GF-D8 (cell line): ENCODE measurements around the gene ZDHHC11.
"Not testable (repeated sequence)": the region's sequence is repeated elsewhere in the genome, so short reads cannot be mapped to it uniquely, and the experiment has no call there.

Experiments
- DNase-seq: peaks from one replicate; lab custom pipeline; 2025; lab: John Stamatoyannopoulos, UW

Gene ZDHHC11

DNA sequence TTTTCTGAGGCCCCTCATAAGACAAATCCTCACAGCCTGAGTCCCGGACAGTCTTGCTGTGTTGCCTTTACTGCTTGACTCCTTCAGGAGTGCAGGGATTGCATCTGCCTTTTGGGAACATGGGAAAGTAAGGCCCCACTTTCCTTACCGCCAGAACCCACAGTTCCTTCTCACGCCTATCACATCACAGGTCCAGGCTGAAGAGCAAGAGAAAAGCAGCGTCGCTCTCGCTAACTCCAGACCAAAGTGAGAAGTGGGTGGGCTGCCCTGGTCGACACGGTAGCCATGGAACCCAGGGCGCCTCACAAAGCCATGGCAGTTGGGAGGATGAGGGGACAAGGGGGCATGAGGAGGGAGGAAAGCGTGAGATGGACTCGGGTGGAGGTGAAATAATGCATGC lies 7.9 kb upstream of the ZDHHC11 start:
- no peak for DNase-seq

DNA sequence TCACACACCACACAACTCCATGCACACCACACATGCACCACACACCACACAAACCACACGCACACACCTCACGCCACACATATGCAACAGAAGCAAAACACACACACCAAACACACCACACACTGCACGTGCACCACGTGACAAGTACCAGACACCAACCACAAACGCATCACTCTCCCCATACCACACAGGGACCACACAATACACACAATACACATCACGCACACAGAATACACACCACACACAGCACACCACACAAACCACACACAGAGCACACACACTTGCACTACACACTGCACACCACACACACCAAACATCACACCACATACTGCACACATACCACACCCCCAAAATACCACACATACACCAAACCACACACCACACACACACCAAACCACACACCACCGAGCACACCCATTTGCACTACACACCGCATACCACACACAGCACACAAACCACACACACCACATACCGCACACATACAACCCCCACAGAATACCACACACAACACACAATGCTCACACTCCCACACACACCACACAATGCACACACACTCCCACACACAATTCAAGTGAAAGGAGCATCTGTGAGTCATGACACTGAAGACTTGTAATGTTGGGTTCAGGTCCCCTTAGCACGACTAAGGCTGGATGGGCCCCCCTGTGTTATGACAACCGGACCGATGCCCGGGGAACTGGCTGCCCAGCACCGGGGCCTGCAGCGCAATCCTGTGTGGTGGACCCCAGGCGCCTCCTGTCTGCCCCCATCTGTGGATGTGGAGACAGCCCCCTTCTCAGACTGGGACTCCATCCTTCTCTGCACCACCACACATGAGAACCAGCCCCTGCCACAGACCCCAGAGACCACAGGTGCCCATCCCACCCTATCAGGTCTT lies 6.0 kb upstream of the ZDHHC11 start:
- no peak for DNase-seq

DNA sequence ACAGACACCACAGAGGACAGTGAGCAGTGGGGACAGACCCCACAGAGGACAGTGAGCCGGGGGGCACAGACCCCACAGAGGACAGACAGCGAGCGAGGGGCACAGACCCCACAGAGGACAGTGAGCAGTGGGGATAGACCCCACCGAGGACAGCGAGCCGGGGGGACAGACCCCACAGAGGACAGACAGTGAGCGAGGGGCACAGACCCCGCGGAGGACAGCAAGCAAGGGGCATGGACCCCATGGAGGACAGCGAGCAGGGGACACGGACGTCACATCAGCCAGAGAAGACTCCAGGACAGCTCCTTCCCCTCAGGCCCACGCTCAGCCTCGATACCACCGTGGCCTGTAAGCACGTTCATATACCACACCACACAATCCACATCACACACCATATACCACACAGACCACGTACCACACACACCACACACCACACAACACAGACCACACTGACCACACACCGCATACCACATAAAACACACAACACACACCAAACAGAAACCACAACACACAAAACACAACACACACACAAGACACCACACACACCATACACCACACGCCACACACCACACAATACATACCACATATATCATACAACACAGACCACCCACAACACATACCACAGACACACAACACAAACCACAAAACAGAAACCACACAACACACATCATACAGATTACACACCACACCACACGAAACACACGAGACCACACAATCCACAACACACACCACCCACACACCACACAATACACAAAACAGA lies 5.2 kb upstream of the ZDHHC11 start:
- no peak for DNase-seq

DNA sequence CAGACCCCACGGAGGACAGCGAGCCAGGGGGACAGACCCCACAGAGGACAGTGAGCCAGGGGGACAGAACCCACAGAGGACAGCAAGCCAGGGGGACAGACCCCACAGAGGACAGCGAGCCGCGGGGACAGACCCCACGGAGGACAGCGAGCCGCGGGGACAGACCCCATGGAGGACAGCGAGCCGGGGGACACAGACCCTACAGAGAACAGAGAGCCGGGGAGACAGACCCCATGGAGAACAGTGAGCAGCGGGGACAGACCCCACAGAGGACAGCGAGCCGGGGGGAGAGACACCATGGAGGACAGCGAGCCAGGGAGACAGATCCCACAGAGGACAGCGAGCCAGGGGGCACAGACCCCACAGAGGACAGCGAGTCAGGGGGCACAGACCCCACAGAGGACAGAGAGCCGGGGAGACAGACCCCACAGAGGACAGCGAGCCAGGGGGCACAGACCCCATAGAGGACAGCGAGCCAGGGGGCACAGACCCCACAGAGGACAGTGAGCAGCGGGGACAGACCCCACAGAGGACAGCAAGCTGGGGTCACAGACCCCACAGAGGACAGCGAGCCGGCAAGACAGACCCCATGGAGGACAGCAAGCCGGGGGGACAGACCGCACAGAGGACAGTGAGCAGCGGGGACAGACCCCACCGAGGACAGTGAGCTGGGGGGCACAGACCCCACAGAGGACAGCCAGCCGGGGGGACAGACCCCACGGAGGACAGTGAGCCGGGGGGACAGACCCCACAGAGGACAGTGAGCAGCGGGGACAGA lies 4.4 kb upstream of the ZDHHC11 start:
- DNase-seq = no peak

DNA sequence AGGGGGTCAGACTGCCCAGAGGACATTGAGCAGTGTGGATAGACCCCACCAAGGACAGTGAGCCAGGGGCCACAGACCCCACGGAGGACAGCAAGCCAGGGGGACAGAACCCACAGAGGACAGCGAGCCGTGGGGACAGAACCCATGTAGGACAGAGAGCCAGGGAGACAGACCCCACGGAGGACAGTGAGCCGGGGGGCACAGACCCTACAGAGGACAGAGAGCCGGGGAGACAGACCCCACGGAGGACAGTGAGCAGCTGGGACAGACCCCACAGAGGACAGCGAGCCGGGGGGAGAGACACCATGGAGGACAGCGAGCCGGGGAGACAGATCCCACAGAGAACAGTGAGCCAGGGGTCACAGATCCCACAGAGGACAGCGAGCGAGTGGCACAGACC lies 3.4 kb upstream of the ZDHHC11 start:
- DNase-seq = no peak

DNA sequence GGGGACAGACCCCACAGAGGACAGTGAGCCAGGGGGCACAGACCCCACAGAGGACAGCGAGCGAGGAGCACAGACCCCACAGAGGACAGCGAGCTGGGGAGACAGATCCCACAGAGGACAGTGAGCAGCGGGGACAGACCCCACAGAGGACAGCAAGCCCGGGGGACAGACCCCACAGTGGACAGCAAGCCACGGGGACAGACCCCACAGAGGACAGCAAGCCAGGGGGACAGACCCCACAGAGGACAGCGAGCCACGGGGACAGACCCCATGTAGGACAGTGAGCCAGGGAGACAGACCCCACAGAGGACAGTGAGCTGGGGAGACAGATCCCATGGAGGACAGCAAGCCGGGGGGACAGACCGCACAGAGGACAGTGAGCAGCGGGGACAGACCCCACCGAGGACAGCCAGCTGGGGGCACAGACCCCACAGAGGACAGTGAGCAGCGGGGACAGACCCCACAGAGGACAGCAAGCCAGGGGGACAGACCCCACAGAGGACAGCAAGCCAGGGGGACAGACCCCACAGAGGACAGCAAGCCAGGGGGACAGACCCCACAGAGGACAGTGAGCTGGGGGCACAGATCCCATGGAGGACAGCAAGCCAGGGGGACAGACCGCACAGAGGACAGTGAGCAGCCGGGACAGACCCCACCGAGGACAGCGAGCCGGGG lies 2.8 kb upstream of the ZDHHC11 start:
- DNase-seq = not testable (repeated sequence)

DNA sequence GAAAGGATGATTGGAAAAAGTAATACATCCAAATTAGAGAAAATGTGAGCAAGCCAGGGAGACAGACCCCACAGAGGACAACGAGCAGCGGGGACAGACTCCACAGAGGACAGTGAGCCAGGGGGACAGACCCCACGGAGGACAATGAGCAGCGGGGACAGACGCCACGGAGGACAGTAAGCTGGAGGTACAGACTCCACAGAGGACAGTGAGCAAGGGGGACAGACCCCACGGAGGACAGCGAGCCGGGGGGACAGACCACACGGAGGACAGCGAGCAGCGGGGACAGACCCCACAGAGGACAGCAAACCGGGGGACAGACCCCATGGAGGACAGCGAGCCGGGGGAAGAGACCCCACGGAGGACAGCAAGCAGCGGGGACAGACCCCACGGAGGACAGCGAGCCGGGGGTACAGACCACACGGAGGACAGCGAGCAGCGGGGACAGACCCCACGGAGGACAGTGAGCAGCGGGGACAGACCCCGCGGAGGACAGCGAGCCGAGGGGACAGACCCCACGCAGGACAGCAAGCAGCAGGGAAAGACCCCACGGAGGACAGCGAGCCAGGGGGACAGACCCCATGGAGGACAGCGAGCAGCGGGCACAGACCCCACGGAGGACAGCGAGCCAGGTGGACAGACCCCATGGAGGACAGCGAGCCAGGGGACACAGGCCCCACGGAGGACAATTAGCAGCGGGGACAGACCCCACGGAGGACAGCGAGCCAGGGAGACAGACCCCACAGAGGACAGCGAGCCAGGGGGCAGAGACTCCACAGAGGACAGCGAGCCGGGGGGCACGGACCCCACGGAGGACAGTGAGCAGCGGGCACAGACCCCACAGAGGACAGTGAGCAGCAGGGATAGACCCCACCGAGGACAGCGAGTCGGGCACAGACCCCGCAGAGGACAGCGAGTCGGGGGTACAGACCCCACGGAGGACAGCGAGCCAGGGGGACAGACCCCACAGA lies 1.9 kb upstream of the ZDHHC11 start:
- DNase-seq = no peak

DNA sequence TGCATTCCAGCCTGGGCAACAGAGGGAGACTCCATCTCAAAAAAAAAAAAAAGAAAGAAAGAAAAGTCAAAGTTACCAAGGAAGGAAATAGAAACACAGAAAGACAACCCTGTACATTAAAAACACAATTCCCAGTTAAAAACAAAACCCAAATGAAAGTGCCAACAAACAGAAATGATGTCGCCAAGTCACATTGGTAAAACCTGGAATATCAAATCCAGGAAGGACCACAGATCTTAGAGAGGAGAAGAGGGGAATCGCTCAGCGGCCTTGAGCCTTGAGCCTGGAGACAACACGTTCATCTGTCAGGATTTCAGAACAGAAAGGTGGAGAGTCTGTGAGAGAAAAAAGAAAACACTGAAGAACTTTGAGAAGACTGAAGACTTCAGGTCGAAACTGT lies 1.2 kb upstream of the ZDHHC11 start:
- DNase-seq = no peak

DNA sequence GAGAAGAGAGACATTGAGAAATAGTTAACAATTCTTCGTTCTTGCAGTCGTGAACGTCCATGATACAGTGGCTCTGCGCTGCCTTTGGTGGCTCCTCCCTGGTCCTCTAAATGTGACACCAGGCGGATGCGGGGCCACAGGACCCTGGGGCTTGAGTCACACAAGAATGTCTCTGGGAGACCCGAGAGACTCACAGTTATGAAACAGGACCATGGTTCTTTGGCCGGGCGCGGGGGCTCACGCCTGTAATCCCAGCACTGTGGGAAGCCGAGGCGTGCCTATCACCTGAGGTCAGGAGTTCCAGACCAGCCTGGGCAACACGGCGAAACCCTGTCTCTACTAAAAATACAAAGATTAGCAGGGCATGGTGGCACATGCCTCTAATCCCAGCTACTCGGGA lies 767 bp upstream of the ZDHHC11 start:
- DNase-seq = no peak

DNA sequence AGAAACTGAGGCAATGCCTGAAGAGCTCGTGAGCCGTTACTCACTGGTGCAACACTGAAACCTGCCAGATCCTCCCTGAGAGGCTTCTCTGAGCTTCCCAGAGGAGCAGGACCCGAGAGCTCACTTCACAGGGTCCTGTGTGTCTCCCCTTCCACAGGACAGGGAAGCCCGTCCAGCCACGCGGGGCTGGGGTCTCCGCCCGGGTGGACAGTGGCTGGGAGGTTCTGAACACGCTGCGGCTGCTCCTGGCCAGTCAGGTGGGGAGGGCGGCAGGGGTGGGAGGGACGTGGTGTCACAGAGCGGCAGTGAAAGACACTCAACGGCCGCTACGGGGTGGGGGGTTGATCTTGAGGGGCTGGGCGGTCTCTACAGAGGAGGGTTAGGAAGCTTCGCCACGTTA lies 290 bp upstream of the ZDHHC11 start:
- no peak for DNase-seq

- DNase-seq = no peak
Observed at GRCh38 chr5:849651-850301, 1.0 kb downstream of the ZDHHC11 start.

- no peak for DNase-seq
Observed at GRCh38 chr5:848671-849111, 2.1 kb downstream of the ZDHHC11 start.

GRCh38 chr5:847736-848135 lies 3.0 kb downstream of the ZDHHC11 start:
- DNase-seq = not testable (repeated sequence)

GRCh38 chr5:847212-847611 lies 3.6 kb downstream of the ZDHHC11 start:
- DNase-seq = not testable (repeated sequence)

DNA sequence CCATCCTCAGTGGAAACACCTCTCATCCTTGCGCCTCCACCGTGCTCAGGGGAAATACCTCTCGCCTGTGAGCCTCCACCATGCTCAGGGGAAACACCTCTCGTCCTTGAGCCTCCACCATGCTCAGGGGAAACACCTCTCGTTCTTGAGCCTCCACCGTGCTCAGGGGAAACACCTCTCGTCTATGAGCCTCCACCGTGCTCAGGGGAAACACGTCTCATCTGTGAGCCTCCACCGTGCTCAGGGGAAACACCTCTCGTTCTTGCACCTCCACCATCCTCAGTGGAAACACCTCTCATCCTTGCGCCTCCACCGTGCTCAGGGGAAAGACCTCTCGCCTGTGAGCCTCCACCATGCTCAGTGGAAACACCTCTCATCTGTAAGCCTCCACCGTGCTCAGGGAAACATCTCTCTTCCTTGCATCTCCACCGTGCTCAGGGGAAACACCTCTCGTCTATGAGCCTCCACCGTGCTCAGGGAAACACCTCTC lies 4.1 kb downstream of the ZDHHC11 start:
- not testable (repeated sequence) for DNase-seq

- DNase-seq = not testable (repeated sequence)
Observed at GRCh38 chr5:845676-846601, 4.8 kb downstream of the ZDHHC11 start.

DNA sequence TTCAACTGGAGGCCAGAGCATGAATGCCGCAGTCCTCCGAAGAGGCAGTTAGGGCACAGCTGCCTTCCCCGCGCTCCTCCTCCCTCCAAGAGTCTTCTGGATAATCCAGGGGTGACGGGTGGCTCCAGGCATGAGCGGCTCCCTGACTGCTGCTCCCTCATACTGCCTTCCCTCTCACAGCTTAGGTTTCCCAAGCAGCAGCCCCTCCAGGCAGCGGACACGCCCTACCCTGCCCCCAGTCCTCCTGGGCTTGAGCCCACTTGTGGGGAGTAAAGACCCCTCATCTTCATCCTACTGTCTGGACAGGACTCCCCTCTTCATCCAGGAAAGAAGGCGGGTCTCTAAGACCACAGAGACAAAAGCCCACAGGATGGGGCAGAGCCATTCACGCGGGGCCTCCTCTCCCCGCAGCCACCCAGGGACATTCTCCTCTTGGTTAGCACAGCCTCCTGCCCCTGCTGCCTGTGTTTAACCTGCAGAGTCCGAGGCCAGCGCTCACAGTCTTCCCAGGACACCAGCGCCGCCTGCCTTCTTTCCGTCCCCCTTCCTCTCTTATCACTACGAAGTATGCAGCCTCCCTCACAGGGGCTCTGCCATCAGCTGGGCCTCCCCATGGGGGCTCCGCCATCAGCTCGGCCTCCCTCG lies 5.6 kb downstream of the ZDHHC11 start:
- DNase-seq = not testable (repeated sequence)

DNA sequence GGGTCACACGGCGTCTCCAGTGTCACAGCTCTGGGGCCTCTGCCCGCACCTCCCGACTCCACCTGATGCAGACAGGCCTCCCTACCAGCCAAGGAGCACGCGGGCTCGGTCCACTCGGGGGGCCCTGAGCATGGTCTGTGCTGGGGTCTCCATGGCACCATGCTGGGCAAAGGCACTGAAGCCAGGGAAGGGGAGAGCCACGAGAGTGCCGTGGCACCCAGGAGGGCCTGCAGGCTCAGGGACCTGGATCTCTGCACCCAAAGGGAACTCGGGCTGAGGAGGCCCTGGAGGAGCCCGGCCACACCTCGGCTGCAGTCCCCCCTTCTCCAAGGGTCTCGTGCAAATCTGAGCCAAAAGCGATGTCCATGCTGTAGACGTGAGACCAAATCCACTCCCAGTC lies 6.4 kb downstream of the ZDHHC11 start:
- DNase-seq = not testable (repeated sequence)
